H9 (cell line): ENCODE data around the gene ERP27. TPM values are rescaled to one million over a fixed set of nuclear protein-coding genes. Genes with fewer than 3 reads are reported as not detected.

ENCODE experiments used
- DNase-seq: peaks from one replicate; pipeline ENCODE4 v3.0.0-alpha.2; 2017
- H2AFZ ChIP-seq: one replicate; pipeline ENCODE4 v1.6.1; 2013; ENCODE audit warnings: mild to moderate bottlenecking, low read length, control low read depth, moderate library complexity
- H2AK5ac ChIP-seq: 2 replicates; pipeline ENCODE4 v1.6.1; 2013; ENCODE audit warnings: low read length, control low read depth, mixed read lengths; ENCODE audit not compliant: insufficient read length
- H2BK120ac ChIP-seq: one replicate; pipeline ENCODE4 v1.6.1; 2013; ENCODE audit warnings: low read depth, mild to moderate bottlenecking, low read length, control low read depth, inconsistent platforms; ENCODE audit not compliant: poor library complexity, severe bottlenecking
- H2BK12ac ChIP-seq: 2 replicates; pipeline ENCODE4 v1.6.1; 2013; ENCODE audit warnings: low read length, control low read depth, mixed read lengths, low read depth; ENCODE audit not compliant: insufficient read length
- H2BK15ac ChIP-seq: 2 replicates; pipeline ENCODE4 v1.6.1; 2013; ENCODE audit warnings: low read depth, low read length, control low read depth
- H2BK20ac ChIP-seq: one replicate; pipeline ENCODE4 v1.6.1; 2013; ENCODE audit warnings: low read depth, mild to moderate bottlenecking, low read length, control low read depth, inconsistent platforms; ENCODE audit not compliant: poor library complexity, severe bottlenecking
- H2BK5ac ChIP-seq: 2 replicates; pipeline ENCODE4 v1.6.1; 2013; ENCODE audit warnings: low read length, control low read depth, mixed read lengths; ENCODE audit not compliant: insufficient read length
- H3K14ac ChIP-seq: 2 replicates; pipeline ENCODE4 v1.6.1; 2013; ENCODE audit warnings: low read length, control low read depth; ENCODE audit not compliant: insufficient read depth
- H3K18ac ChIP-seq: 2 replicates; pipeline ENCODE4 v1.6.1; 2013; ENCODE audit warnings: low read depth, mild to moderate bottlenecking, mixed read lengths, low read length, control low read depth; ENCODE audit not compliant: insufficient read length
- H3K23ac ChIP-seq: 2 replicates; pipeline ENCODE4 v1.6.1; 2013; ENCODE audit warnings: low read length, control low read depth, mixed read lengths, low read depth; ENCODE audit not compliant: insufficient read length
- H3K23me2 ChIP-seq: 2 replicates; pipeline ENCODE4 v1.6.1; 2013; ENCODE audit warnings: low read depth, mild to moderate bottlenecking, mixed read lengths, low read length, control low read depth; ENCODE audit not compliant: insufficient read length, poor library complexity, severe bottlenecking
- H3K27ac ChIP-seq: 2 replicates; pipeline ENCODE4 v1.5.1; 2013; ENCODE audit warnings: low read length, control low read depth, mixed read lengths, low read depth; ENCODE audit not compliant: insufficient read length
- H3K27me3 ChIP-seq: 2 replicates; pipeline ENCODE4 v1.6.1; 2013; ENCODE audit warnings: low read length, control low read depth, inconsistent platforms; ENCODE audit not compliant: insufficient read depth
- H3K4ac ChIP-seq: 2 replicates; pipeline ENCODE4 v1.6.1; 2013; ENCODE audit warnings: low read depth, mild to moderate bottlenecking, control low read depth, inconsistent platforms, low read length, moderate library complexity
- H3K4me1 ChIP-seq: 2 replicates; pipeline ENCODE4 v1.6.1; 2013; ENCODE audit warnings: low read length, control low read depth, inconsistent platforms; ENCODE audit not compliant: insufficient read depth
- H3K4me2 ChIP-seq: 2 replicates; pipeline ENCODE4 v1.6.1; 2013; ENCODE audit warnings: low read length, control low read depth, mixed read lengths; ENCODE audit not compliant: insufficient read length, insufficient read depth
- H3K56ac ChIP-seq: 2 replicates; pipeline ENCODE4 v1.6.1; 2013; ENCODE audit warnings: low read depth, mild to moderate bottlenecking, mixed read lengths, low read length, control low read depth; ENCODE audit not compliant: insufficient read length
- H3K79me1 ChIP-seq: 2 replicates; pipeline ENCODE4 v1.6.1; 2013; ENCODE audit warnings: low read depth, mild to moderate bottlenecking, moderate library complexity, low read length, control low read depth, inconsistent platforms; ENCODE audit not compliant: insufficient read depth, poor library complexity, severe bottlenecking
- H3K79me2 ChIP-seq: 2 replicates; pipeline ENCODE4 v1.6.1; 2013; ENCODE audit warnings: low read length, control low read depth, inconsistent platforms; ENCODE audit not compliant: insufficient read depth
- H3K9ac ChIP-seq: 2 replicates; pipeline ENCODE4 v1.6.1; 2013; ENCODE audit warnings: low read length, control low read depth, mixed read lengths; ENCODE audit not compliant: insufficient read length; ENCODE audit errors: extremely low read depth
- H3K9me3 ChIP-seq: one replicate; pipeline ENCODE4 v1.6.1; 2013; ENCODE audit warnings: low read depth, low read length, inconsistent platforms; ENCODE audit not compliant: control insufficient read depth
- H3T11ph ChIP-seq: one replicate; pipeline ENCODE4 v1.6.1; 2013; ENCODE audit warnings: mild to moderate bottlenecking, low read length, control low read depth, inconsistent platforms
- H4K20me1 ChIP-seq: one replicate; pipeline ENCODE4 v1.6.1; 2013; ENCODE audit not compliant: control insufficient read depth, insufficient read length, insufficient read depth
- H4K5ac ChIP-seq: 2 replicates; pipeline ENCODE4 v1.6.1; 2013; ENCODE audit warnings: low read depth, mild to moderate bottlenecking, mixed read lengths, low read length, control low read depth; ENCODE audit not compliant: insufficient read length
- H4K8ac ChIP-seq: replicated peaks from 2 replicates; pipeline ENCODE4 v1.6.1; 2013; ENCODE audit warnings: low read length, control low read depth, mixed read lengths, low read depth; ENCODE audit not compliant: insufficient read length
- H4K91ac ChIP-seq: 2 replicates; pipeline ENCODE4 v1.6.1; 2013; ENCODE audit warnings: low read depth, mild to moderate bottlenecking, moderate library complexity, mixed read lengths, low read length, control low read depth; ENCODE audit not compliant: insufficient read length
- H3K27ac Mint-ChIP-seq, 3 experiments: 2 replicates in 2 of 3; 3 replicates in 1 of 3; pipeline ENCODE4 v1.8.0; 2020 to 2021; ENCODE audit warnings: mixed read lengths in 3 of 3, mild to moderate bottlenecking in 1 of 3, moderate library complexity in 1 of 3
- H3K27me3 Mint-ChIP-seq: 2 replicates; pipeline ENCODE4 v1.8.0; 2021; ENCODE audit warnings: low read depth, mild to moderate bottlenecking, moderate library complexity, mixed read lengths
- H3K36me3 Mint-ChIP-seq, 3 experiments: 2 replicates in 2 of 3; 3 replicates in 1 of 3; pipeline ENCODE4 v1.8.0; 2020 to 2021; ENCODE audit warnings: low read depth in 3 of 3, mixed read lengths in 3 of 3; ENCODE audit not compliant: insufficient read depth in 1 of 3
- H3K4me1 Mint-ChIP-seq, 2 experiments: 2 replicates each; pipeline ENCODE4 v1.8.0; 2020; ENCODE audit warnings: mixed read lengths in 2 of 2
- H3K4me3 Mint-ChIP-seq, 2 experiments: 2 replicates in 1 of 2; 3 replicates in 1 of 2; pipeline ENCODE4 v1.8.0; 2020 to 2021; ENCODE audit warnings: mild to moderate bottlenecking in 2 of 2, mixed read lengths in 2 of 2, moderate library complexity in 1 of 2
- H3K9me3 Mint-ChIP-seq, 2 experiments: 2 replicates in 1 of 2; 3 replicates in 1 of 2; pipeline ENCODE4 v1.8.0; 2020; ENCODE audit warnings: mild to moderate bottlenecking in 2 of 2, mixed read lengths in 2 of 2, moderate library complexity in 1 of 2
- CTCF ChIP-seq: fragments of 200-600 bp; sonication (generic); conservative IDR thresholded peaks from 3 replicates; pipeline ENCODE4 v1.8.0; 2021; ENCODE audit warnings: antibody characterized with exemption, mild to moderate bottlenecking
- WGBS: extraction: QIAGEN DNeasy Blood & Tissue Kit; methylation state at CpG from one replicate; pipeline ENCODE4 v1.1.7; 2013; ENCODE audit warnings: missing lambda C conversion rate, low lambda C conversion rate, mixed read lengths; ENCODE audit not compliant: insufficient read length; ENCODE audit errors: extremely low coverage; 5-methylcytosine and 5-hydroxymethylcytosine counted together
- total RNA-seq: library from RNA; stranded (reverse); gene quantifications from 2 replicates; pipeline ENCODE4 v1.2.1, GENCODE V29; 2021

Gene ERP27
- total RNA-seq, 1 experiment from 2014 or later: not detected

- no peaks in the 10 kb centered on the region for H3K9me3 ChIP-seq
- H3K4me1 Mint-ChIP-seq: peaks cover 9 to 10% of the 10 kb centered on the region in 2 experiments
- H3K23ac ChIP-seq: no peak overlapping the region
- no peak overlapping the region for H2AK5ac ChIP-seq
- WGBS: no CpG with 5 or more reads among the region's 2 CpGs
- no peak overlapping the region for H2AFZ ChIP-seq
- H4K8ac ChIP-seq: no peak overlapping the region
- H3K9ac ChIP-seq: no peak overlapping the region
- H3K27me3 Mint-ChIP-seq: no peaks in the 10 kb centered on the region
- H3K9me3 Mint-ChIP-seq: no peaks in the 10 kb centered on the region
- no peak overlapping the region for H2BK20ac ChIP-seq
- TF ChIP-seq CTCF: no peak
- H3K4me3 Mint-ChIP-seq: no peak overlapping the region
- H3K18ac ChIP-seq: no peak overlapping the region
- H2BK5ac ChIP-seq: no peak overlapping the region
- no peaks in the 10 kb centered on the region for H3K79me2 ChIP-seq
- no peak overlapping the region for H2BK12ac ChIP-seq
- H3T11ph ChIP-seq: no peak overlapping the region
- no peaks in the 10 kb centered on the region for H3K23me2 ChIP-seq
- DNase-seq: no peak
- no peak overlapping the region for H4K91ac ChIP-seq
- H3K79me1 ChIP-seq: no peaks in the 10 kb centered on the region
- H3K27me3 ChIP-seq: no peaks in the 10 kb centered on the region
- no peaks in the 10 kb centered on the region for H3K36me3 Mint-ChIP-seq
- no peak overlapping the region for H3K56ac ChIP-seq
- no peak overlapping the region for H3K14ac ChIP-seq
- H2BK15ac ChIP-seq: no peak overlapping the region
- H4K5ac ChIP-seq: no peak overlapping the region
- H3K4ac ChIP-seq: no peak overlapping the region
- H3K4me2 ChIP-seq: no peak overlapping the region
- H3K4me1 ChIP-seq: peaks cover 3% of the 10 kb centered on the region
- no peak overlapping the region for H2BK120ac ChIP-seq
- H3K27ac Mint-ChIP-seq: no peak overlapping the region
- H4K20me1 ChIP-seq: no peaks in the 10 kb centered on the region
- H3K27ac ChIP-seq: no peak overlapping the region
These were observed 26.1 kb upstream of the ERP27 start for GRCh38 chr12:14964406-14964805.
